GM12891 (cell line): ENCODE data around the gene EXOC3.

Source experiments
- PAX5 ChIP-seq: IDR thresholded peaks from 2 replicates; pipeline ENCODE4 v1.6.1; 2011; ENCODE audit warnings: low read length, moderate library complexity, mild to moderate bottlenecking; ENCODE audit not compliant: insufficient read depth, severe bottlenecking
- POLR2A ChIP-seq: IDR thresholded peaks from 2 replicates; pipeline ENCODE4 v1.6.1; 2011; ENCODE audit warnings: low read depth, low read length, control low read depth
- POLR2AphosphoS5 ChIP-seq: IDR thresholded peaks from 2 replicates; pipeline ENCODE4 v1.6.1; 2011; ENCODE audit warnings: low read depth, low read length, control low read depth
- POU2F2 ChIP-seq: IDR thresholded peaks from 2 replicates; pipeline ENCODE4 v1.6.1; 2011; ENCODE audit warnings: low read depth, mild to moderate bottlenecking, control low read depth, low read length, moderate library complexity
- SPI1 ChIP-seq: IDR thresholded peaks from 2 replicates; pipeline ENCODE4 v1.6.1; 2011; ENCODE audit warnings: low read depth, low read length, control low read depth
- TAF1 ChIP-seq: IDR thresholded peaks from 2 replicates; pipeline ENCODE4 v1.6.1; 2011; ENCODE audit warnings: low read depth, low read length, control low read depth

DNA sequence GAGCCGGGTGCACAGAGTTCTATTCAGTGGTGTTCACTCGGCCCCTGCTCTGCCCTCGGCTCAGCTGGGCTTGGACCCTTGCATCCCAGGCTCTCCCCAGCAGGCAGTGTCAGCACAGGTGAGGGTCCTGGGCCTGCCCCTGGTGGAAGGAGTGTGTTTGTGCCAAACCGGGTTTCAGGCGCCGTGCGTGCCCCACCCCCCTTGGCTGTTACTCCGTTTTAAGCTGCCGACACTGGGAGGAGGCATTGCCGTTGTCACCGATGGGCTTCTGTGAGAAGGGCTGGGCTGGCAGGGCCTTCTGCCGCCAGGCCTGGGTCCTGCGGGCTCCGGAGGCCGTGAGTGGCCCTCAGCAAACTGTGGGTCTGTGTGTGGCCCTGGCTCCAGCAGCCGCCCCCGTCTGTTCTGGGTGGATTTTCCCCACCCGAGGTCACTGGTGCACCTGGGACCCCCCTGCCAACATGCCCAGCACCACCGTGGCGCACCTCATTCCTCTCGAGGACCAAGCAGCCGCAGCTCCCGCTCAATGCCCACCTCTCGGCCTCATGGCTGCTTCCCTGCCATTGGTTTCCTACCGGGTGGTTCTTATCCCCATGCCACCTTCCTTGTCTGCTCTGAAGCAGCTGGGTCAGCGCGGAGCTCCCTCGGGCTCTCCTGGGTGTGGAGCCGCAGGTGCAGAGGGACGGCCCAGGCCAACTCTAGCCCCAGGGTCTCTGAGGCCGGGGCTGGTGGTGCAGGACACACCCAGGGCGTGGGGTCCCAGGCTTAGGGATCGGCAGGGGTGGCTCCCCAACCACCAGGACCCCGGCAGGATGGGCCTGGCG is 44.3 kb upstream of the EXOC3 start:
- TF ChIP-seq POLR2A (no peak; the same call in 1 of the 2 replicates), SPI1 (no peak), POLR2AphosphoS5 (no peak; the same call in 1 of the 2 replicates), TAF1 (no peak), PAX5 (no peak), POU2F2 (no peak)
